Kidney tubule cell (primary cell): ENCODE results near the gene ZNF558.
"Not testable (repeated sequence)": the region's sequence is repeated elsewhere in the genome, so short reads cannot be mapped to it uniquely, and the experiment has no call there.

Source experiments
- DNase-seq: peaks from one replicate; pipeline ENCODE4 v3.0.0-alpha.2; 2018; ENCODE audit warnings: low spot score

ZNF558 gene

DNA sequence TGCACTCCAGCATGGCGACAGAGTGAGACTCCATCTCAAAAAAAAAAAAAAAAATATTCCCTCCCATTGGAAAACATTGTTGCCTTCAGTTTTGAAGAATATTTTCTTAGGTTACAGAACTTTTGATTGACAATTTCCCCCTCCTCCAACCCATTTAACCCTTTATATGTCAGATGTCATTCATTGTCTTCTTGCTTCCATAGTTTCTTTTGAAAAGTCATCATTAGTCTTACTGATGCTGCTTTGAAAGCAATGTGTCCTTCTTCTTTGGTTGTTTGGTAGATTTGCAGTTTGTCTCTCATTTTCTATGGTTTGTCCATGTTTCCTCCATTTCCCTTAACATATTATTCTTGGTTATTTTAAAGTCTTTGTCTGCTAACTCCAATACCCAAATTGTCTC is 25.4 kb downstream of the ZNF558 start:
- DNase-seq = no peak

DNA sequence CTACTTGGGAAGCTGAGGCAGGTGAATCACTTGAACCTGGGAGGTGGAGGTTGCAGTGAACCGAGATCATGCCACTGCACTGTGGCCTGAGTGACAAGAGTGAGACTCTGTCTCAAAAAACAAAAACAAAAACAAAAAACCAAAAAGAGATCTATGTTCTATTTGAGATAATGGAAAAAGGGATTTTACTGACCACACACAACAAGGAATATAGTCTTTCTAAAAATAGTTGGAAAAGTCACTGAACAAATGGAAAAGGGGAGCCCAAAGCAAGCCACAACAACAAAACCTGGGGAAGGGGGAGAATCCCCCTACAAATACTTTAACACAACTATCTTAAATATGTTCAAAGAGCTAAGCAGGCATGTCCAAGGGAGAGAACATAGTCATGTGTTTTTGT is 37.3 kb downstream of the ZNF558 start:
- no peak for DNase-seq

DNA sequence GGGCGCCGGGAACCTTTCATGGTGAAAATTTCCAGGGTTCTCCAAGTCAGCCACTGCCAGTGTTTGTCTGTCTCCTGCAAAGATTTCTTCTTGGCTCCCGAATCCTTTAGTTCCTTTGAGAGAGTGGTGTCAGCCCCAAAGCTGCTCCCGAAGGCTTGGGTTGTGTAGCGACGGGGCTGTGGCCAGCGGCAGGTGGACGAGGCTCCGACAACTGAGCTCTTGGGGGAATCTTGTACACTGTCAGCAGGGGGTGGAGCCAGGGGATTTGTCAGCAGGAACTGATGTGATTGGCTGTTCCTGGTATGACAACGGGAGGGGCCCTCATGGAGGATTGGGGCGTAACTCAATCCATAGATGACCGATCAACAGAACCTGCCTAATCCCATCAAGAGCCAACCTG is 58.5 kb downstream of the ZNF558 start:
- not testable (repeated sequence) for DNase-seq

DNA sequence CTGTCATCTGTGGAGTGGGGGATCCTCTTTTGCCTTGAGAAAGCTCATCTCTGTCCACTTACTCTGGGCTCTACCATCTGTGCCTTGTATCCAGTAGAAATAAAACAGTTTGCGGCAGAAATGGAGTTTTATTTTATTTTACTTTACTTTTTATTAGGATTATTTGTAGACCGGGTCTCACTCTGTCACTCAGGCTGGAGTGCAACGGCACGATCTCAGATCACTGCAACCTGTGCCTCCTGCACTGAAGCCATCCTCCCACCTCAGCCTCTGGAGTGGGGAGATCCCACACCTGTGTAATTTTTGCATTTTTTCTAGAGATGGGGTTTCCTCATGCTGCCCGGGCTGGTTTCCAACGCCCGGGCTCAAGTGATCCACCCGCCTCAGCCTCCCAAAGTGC is 62.8 kb downstream of the ZNF558 start:
- DNase-seq = not testable (repeated sequence)

DNA sequence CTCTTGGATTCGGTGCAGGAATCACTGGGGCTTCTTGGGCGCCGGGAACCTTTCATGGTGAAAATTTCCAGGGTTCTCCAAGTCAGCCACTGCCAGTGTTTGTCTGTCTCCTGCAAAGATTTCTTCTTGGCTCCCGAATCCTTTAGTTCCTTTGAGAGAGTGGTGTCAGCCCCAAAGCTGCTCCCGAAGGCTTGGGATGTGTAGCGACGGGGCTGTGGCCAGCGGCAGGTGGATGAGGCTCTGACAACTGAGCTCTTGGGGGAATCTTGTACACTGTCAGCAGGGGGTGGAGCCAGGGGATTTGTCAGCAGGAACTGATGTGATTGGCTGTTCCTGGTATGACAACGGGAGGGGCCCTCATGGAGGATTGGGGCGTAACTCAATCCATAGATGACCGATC is 64.8 kb downstream of the ZNF558 start:
- not testable (repeated sequence) for DNase-seq
